Measurements from ENCODE around the gene CDS1. TPM values are rescaled to one million over a fixed set of nuclear protein-coding genes. Genes with fewer than 3 reads are reported as not detected.

The CDS1 gene
- total and polyA plus RNA-seq, 2 of the 8 experiments (the other 6 are each of a cell fraction or from before 2014, with no cell fraction given): 8.7 to 13.9 TPM

DNA sequence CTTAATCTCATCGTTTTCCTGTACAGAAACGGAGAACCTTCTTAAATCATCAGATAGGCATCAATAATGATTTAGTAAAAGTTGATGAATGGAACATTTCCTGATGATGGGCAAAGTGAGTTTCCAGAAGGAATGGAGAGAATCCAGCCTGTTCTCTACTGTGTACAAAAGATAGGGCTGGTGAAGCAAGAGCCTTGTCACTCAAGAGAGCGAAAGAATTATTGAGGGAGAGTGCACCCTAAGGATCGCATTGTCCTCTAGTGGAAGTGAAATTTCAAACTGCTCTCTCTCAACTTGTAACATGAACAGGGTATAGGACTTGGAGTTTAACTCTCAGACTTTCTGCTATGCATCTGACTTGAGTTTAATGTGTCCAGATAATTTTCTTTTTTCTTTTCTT is 69.6 kb downstream of the CDS1 start:
- no peak overlapping the region for H3K4ac ChIP-seq (replicated peaks; ENCODE audit: insufficient read length, low read depth, low read length)
- no peak overlapping the region for H4K5ac ChIP-seq (ENCODE audit: insufficient read length, low read depth, low read length)
- POLR2A ChIA-PET (ENCODE audit: partially characterized antibody): interaction anchor here (0.7 to 1.6 kb wide), 2 partner anchors 13 to 74 kb away, joined by 3 read pairs; no protein-coding TSS in a partner anchor
- H3K79me2 ChIP-seq (ENCODE audit: control insufficient read depth in 1 of 2, insufficient read depth in 2 of 2, low read length in 2 of 2): no peaks in the 10 kb centered on the region
- peaks cover 0 to 7% of the 10 kb centered on the region in 2 experiments; a peak in 2 of 4 replicates for H3K9me3 ChIP-seq (ENCODE audit: insufficient read depth in 2 of 2, low read depth in 1 of 2, low read length in 1 of 2)
- no peak overlapping the region for H2BK120ac ChIP-seq (replicated peaks; ENCODE audit: low read depth, low read length)
- WGBS, 2 experiments (ENCODE audit: extremely low coverage in 1 of 2, insufficient coverage in 1 of 2, insufficient read length in 1 of 2, insufficient replicate concordance in 2 of 2, low coverage in 1 of 2, low lambda C conversion rate in 2 of 2, missing lambda C conversion rate in 1 of 2): 89% methylated on average over 4 of the region's 4 CpGs; no CpG with 5 or more reads in 1 of the 2 experiments
- H4K91ac ChIP-seq (replicated peaks; ENCODE audit: insufficient read length, low read length): no peak overlapping the region
- H2BK12ac ChIP-seq (ENCODE audit: low read depth, low read length): no peak overlapping the region
- H3K36me3 ChIP-seq (ENCODE audit: control insufficient read depth in 2 of 4, insufficient read depth in 4 of 4, low read length in 3 of 4): peaks cover 0 to 21% (median 5%) of the 10 kb centered on the region in 4 experiments; a peak in 6 of 8 replicates
- no peak overlapping the region for H3K9ac ChIP-seq (replicated peaks in 1 of 4; ENCODE audit: extremely low read depth in 1 of 4, low read depth in 3 of 4, low read length in 3 of 4)
- H2AFZ ChIP-seq (ENCODE audit: low read length): no peak overlapping the region
- H3K4me2 ChIP-seq (ENCODE audit: insufficient read depth in 1 of 2, low read depth in 2 of 2, low read length in 2 of 2): no peak overlapping the region
- no peak overlapping the region for H3K4me3 ChIP-seq (ENCODE audit: extremely low read depth in 1 of 4, insufficient read depth in 2 of 4, low read depth in 3 of 4, low read length in 4 of 4)
- DNase-seq (ENCODE audit: low read depth in 1 of 2, low spot score in 2 of 2): no peak
- CTCF ChIA-PET (ENCODE audit: partially characterized antibody): no interaction called here
- no peak overlapping the region for H2BK15ac ChIP-seq (ENCODE audit: low read length)
- no peaks in the 10 kb centered on the region for H4K20me1 ChIP-seq (replicated peaks in 1 of 2; ENCODE audit: control insufficient read depth in 1 of 2, insufficient read depth in 2 of 2, low read length in 2 of 2)
- no peaks in the 10 kb centered on the region for H3K27me3 ChIP-seq (replicated peaks in 1 of 4; ENCODE audit: control insufficient read depth in 3 of 4, extremely low read depth in 1 of 4, insufficient read depth in 3 of 4, low read length in 3 of 4)
- no peak overlapping the region for H4K8ac ChIP-seq (ENCODE audit: extremely low read depth, insufficient read depth, low read length)
- no peak overlapping the region for H2AK5ac ChIP-seq (ENCODE audit: low read depth, low read length)
- H3K14ac ChIP-seq (ENCODE audit: insufficient read length): no peak overlapping the region
- no peak overlapping the region for H3K27ac ChIP-seq (ENCODE audit: low read depth, low read length)
- H2BK20ac ChIP-seq (ENCODE audit: low read length): no peak overlapping the region
- no peaks in the 10 kb centered on the region; the same call in 1 of the 2 replicates for H3K79me1 ChIP-seq (ENCODE audit: low read depth, low read length)
- H3K4me1 ChIP-seq (replicated peaks in 1 of 4; ENCODE audit: control insufficient read depth in 3 of 4, insufficient read depth in 4 of 4, low read length in 3 of 4): peaks cover 2 to 6% (median 4%) of the 10 kb centered on the region in 4 experiments; a peak in 5 of 7 replicates
- H2BK5ac ChIP-seq (ENCODE audit: low read depth, low read length): no peak overlapping the region
- no peak overlapping the region for H3K56ac ChIP-seq (replicated peaks; ENCODE audit: insufficient read length, low read depth, low read length)
- H3K18ac ChIP-seq (ENCODE audit: extremely low read depth, low read length): no peak overlapping the region
- no peak overlapping the region for H3K23ac ChIP-seq (ENCODE audit: insufficient read length)
- no peak for FAIRE-seq
- no peaks in the 10 kb centered on the region for H3K23me2 ChIP-seq (ENCODE audit: low read depth, low read length)
- TF ChIP-seq SUZ12 (IDR thresholded peaks at IDR 0.05; ENCODE audit: low read length): no peak
- no peak for TF ChIP-seq CEBPB (IDR thresholded peaks at IDR 0.05; ENCODE audit: low read depth, low read length)
- no peak for TF ChIP-seq HDAC6 (IDR thresholded peaks at IDR 0.05; ENCODE audit: low read depth, low read length)
- TF ChIP-seq POLR2A (IDR thresholded peaks at IDR 0.05; ENCODE audit: control extremely low read depth in 1 of 2, low read depth in 2 of 2, low read length in 2 of 2): no peak
- no peak for TF ChIP-seq RAD21 (IDR thresholded peaks at IDR 0.05 in 1 of 2, conservative IDR thresholded peaks at IDR 0.05 in 1 of 2; ENCODE audit: low read depth in 2 of 2, low read length in 2 of 2)
- TF ChIP-seq EP300 (IDR thresholded peaks at IDR 0.05; ENCODE audit: borderline replicate concordance in 1 of 2, low read depth in 2 of 2, low read length in 2 of 2): no peak
- TF ChIP-seq SIN3A (conservative IDR thresholded peaks at IDR 0.05 in 1 of 2, IDR thresholded peaks at IDR 0.05 in 1 of 2; ENCODE audit: low read depth in 1 of 2, low read length in 2 of 2): no peak
- no peak for TF ChIP-seq GABPA (IDR thresholded peaks at IDR 0.05; ENCODE audit: borderline replicate concordance, insufficient read depth, low read length)
- TF ChIP-seq, protein P1, sequence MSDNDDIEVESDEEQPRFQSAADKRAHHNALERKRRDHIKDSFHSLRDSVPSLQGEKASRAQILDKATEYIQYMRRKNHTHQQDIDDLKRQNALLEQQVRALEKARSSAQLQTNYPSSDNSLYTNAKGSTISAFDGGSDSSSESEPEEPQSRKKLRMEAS (IDR thresholded peaks at IDR 0.05): no peak
- TF ChIP-seq NANOG (IDR thresholded peaks at IDR 0.05; ENCODE audit: insufficient read depth, low read depth, low read length, poor library complexity, severe bottlenecking): no peak
- TF ChIP-seq CREB1 (IDR thresholded peaks at IDR 0.05): no peak
- no peak for TF ChIP-seq SIRT6 (IDR thresholded peaks at IDR 0.05; ENCODE audit: low read length)
- no peak for TF ChIP-seq TAF7 (optimal IDR thresholded peaks at IDR 0.05; ENCODE audit: borderline replicate concordance, low read depth, low read length)
- no peak for TF ChIP-seq CHD2 (IDR thresholded peaks at IDR 0.05; ENCODE audit: low read length)

All from H1 (cell line).